Stimulated activated CD8-positive, alpha-beta memory T cell treated with anti-CD3 and anti-CD28 coated beads, Interleukin-7, amount 100 ng/mL, for 24 hours (primary cell): ENCODE measurements around the gene EXOC7.
"Not testable (repeated sequence)": the region's sequence is repeated elsewhere in the genome, so short reads cannot be mapped to it uniquely, and the experiment has no call there.

Experiments used
- DNase-seq: peaks from one replicate; pipeline ENCODE4 v3.0.0-alpha.2; 2020; ENCODE audit warnings: low read depth

The EXOC7 gene

GRCh38 chr17:76075364-76076145 lies 28.0 kb downstream of the EXOC7 start:
- DNase-seq: no peak

- no peak for DNase-seq
Measured at GRCh38 chr17:76074390-76075363, 28.9 kb downstream of the EXOC7 start, which contains the start of gene GALR2. TSS of gene GALR2 (plus strand) at chr17:76074781. CDS start at chr17:76074884, 103 bp downstream.

GRCh38 chr17:76072148-76072858 lies 31.3 kb downstream of the EXOC7 start, which contains the start of gene SRP68:
TSS of gene SRP68 (minus strand) at chr17:76072517. CDS start at chr17:76072491, 26 bp downstream.
- peak; percentile 69 for DNase-seq

GRCh38 chr17:76071531-76072147 lies 31.9 kb downstream of the EXOC7 start:
- DNase-seq: no peak

- DNase-seq: no peak
Measured at GRCh38 chr17:76065775-76066174, 37.8 kb downstream of the EXOC7 start.

GRCh38 chr17:76063875-76064546 lies 39.6 kb downstream of the EXOC7 start:
- DNase-seq: no peak

GRCh38 chr17:76058264-76058663 lies 45.3 kb downstream of the EXOC7 start:
- DNase-seq: not testable (repeated sequence)

- no peak for DNase-seq
Measured at GRCh38 chr17:76056882-76057281, 46.7 kb downstream of the EXOC7 start.

- no peak for DNase-seq
Measured at GRCh38 chr17:76054112-76054476, 49.5 kb downstream of the EXOC7 start.

GRCh38 chr17:76053246-76054111 lies 50.1 kb downstream of the EXOC7 start:
- no peak for DNase-seq

GRCh38 chr17:76051561-76051960 lies 52.0 kb downstream of the EXOC7 start:
- DNase-seq: no peak

- DNase-seq: no peak
Measured at GRCh38 chr17:76050538-76051467, 52.8 kb downstream of the EXOC7 start.

- DNase-seq: no peak
Measured at GRCh38 chr17:76049836-76050537, 53.6 kb downstream of the EXOC7 start.

GRCh38 chr17:76049239-76049638 lies 54.3 kb downstream of the EXOC7 start:
- DNase-seq: no peak

GRCh38 chr17:76048711-76049110 lies 54.9 kb downstream of the EXOC7 start:
- no peak for DNase-seq

- DNase-seq: no peak
Measured at GRCh38 chr17:76048025-76048605, 55.5 kb downstream of the EXOC7 start.

GRCh38 chr17:76046064-76046463 lies 57.5 kb downstream of the EXOC7 start:
- DNase-seq: no peak

GRCh38 chr17:76044475-76045007 lies 59.0 kb downstream of the EXOC7 start:
- DNase-seq: not testable (repeated sequence)
